Endodermal cell (in vitro differentiated cells): ENCODE results near the gene ALPK1. TPM values are rescaled to one million over a fixed set of nuclear protein-coding genes. Genes with fewer than 3 reads are reported as not detected.

Source experiments
- DNase-seq: peaks from one replicate; pipeline ENCODE4 v3.0.0-alpha.2; 2017
- H3K27ac ChIP-seq: 2 replicates; pipeline ENCODE4 v1.5.1; 2013; ENCODE audit warnings: mild to moderate bottlenecking, low read depth, low read length, moderate library complexity
- H3K27me3 ChIP-seq: 2 replicates; pipeline ENCODE4 v1.6.1; 2013; ENCODE audit warnings: mild to moderate bottlenecking, low read length, moderate library complexity; ENCODE audit not compliant: insufficient read depth, control insufficient read depth, poor library complexity, severe bottlenecking
- H3K36me3 ChIP-seq: 2 replicates; pipeline ENCODE4 v1.7.0; 2013; ENCODE audit warnings: mild to moderate bottlenecking, low read length, moderate library complexity; ENCODE audit not compliant: control insufficient read depth, insufficient read depth
- H3K4me1 ChIP-seq: one replicate; pipeline ENCODE4 v1.7.0; 2013; ENCODE audit warnings: low read length; ENCODE audit not compliant: control insufficient read depth, insufficient read depth
- H3K4me3 ChIP-seq: 2 replicates; pipeline ENCODE4 v1.5.1; 2013; ENCODE audit warnings: mild to moderate bottlenecking, low read length, moderate library complexity
- H3K9ac ChIP-seq: 2 replicates; pipeline ENCODE4 v1.6.1; 2013; ENCODE audit warnings: mild to moderate bottlenecking, low read length, moderate library complexity; ENCODE audit not compliant: poor library complexity, severe bottlenecking; ENCODE audit errors: extremely low read depth
- H3K9me3 ChIP-seq: 2 replicates; pipeline ENCODE4 v1.6.1; 2013; ENCODE audit warnings: mild to moderate bottlenecking, low read length, moderate library complexity; ENCODE audit not compliant: control insufficient read depth
- H3K27ac Mint-ChIP-seq: 2 replicates; pipeline ENCODE4 v1.8.0; 2020; ENCODE audit warnings: mixed read lengths
- H3K27me3 Mint-ChIP-seq: 2 replicates; pipeline ENCODE4 v1.8.0; 2021; ENCODE audit warnings: mild to moderate bottlenecking, mixed read lengths; ENCODE audit not compliant: insufficient read depth
- H3K36me3 Mint-ChIP-seq: 2 replicates; pipeline ENCODE4 v1.8.0; 2020; ENCODE audit warnings: low read depth, mixed read lengths
- H3K4me1 Mint-ChIP-seq: 2 replicates; pipeline ENCODE4 v1.8.0; 2020; ENCODE audit warnings: mixed read lengths
- H3K4me3 Mint-ChIP-seq: 2 replicates; pipeline ENCODE4 v1.8.0; 2020; ENCODE audit warnings: mild to moderate bottlenecking, moderate library complexity, mixed read lengths
- H3K9me3 Mint-ChIP-seq: 2 replicates; pipeline ENCODE4 v1.8.0; 2020; ENCODE audit warnings: mild to moderate bottlenecking, mixed read lengths
- CTCF ChIP-seq: fragments of 200-600 bp; sonication (generic); conservative IDR thresholded peaks from 2 replicates; pipeline ENCODE4 v1.5.0; 2021; ENCODE audit warnings: antibody characterized with exemption, mild to moderate bottlenecking
- WGBS, 2 experiments: methylation state at CpG; one replicate each; pipeline versions ENCODE4 v1.1.5 to v1.1.7; 2013; ENCODE audit warnings: missing lambda C conversion rate in 2 of 2, mixed read lengths in 1 of 2; ENCODE audit not compliant: insufficient coverage in 1 of 2, insufficient read length in 1 of 2; 5-methylcytosine and 5-hydroxymethylcytosine counted together
- total RNA-seq, 2 donors: library from RNA; stranded (reverse); fragmentation: NEBNext Ultra II Directional in 1 of 2; extraction: Animal tissue kit (Norgen Biotek cat#: 25700) in 1 of 2; gene quantifications; 2 replicates in 1 of 2; 3 replicates in 1 of 2; pipeline ENCODE4 v1.2.1, GENCODE V29; 2021

Gene ALPK1
- total RNA-seq, 2 donors from 2014 or later, result 0.24 to 0.44 TPM

GRCh38 chr4:112274959-112275358 is 22.2 kb upstream of the ALPK1 start:
- H3K4me3 Mint-ChIP-seq, result no peak overlapping the region
- WGBS, 2 experiments, result 91 to 100% methylated on average over 4 of the region's 4 CpGs
- TF ChIP-seq CTCF, result no peak
- no peaks in the 10 kb centered on the region for H3K27me3 Mint-ChIP-seq
- Histone ChIP-seq H3K4me3 (no peak overlapping the region), H3K4me1 (peaks cover 3% of the 10 kb centered on the region), H3K27me3 (no peaks in the 10 kb centered on the region), H3K36me3 (no peaks in the 10 kb centered on the region), H3K9me3 (peaks cover 11% of the 10 kb centered on the region), H3K27ac (no peak overlapping the region), H3K9ac (no peak overlapping the region)
- no peak overlapping the region for H3K27ac Mint-ChIP-seq
- H3K9me3 Mint-ChIP-seq, result peaks cover 3% of the 10 kb centered on the region
- peaks cover 15% of the 10 kb centered on the region for H3K36me3 Mint-ChIP-seq
- peaks cover 12% of the 10 kb centered on the region for H3K4me1 Mint-ChIP-seq
- DNase-seq, result no peak

GRCh38 chr4:112276113-112276512 is 21.1 kb upstream of the ALPK1 start:
- H3K9ac ChIP-seq, result no peak overlapping the region
- H3K36me3 ChIP-seq, result no peaks in the 10 kb centered on the region
- Mint-ChIP-seq H3K36me3 (peaks cover 15% of the 10 kb centered on the region), H3K4me1 (peaks cover 4% of the 10 kb centered on the region), H3K4me3 (no peak overlapping the region), H3K9me3 (peaks cover 3% of the 10 kb centered on the region), H3K27me3 (no peaks in the 10 kb centered on the region), H3K27ac (no peak overlapping the region)
- H3K4me3 ChIP-seq, result no peak overlapping the region
- no peak for DNase-seq
- no peaks in the 10 kb centered on the region for H3K27me3 ChIP-seq
- no peak for TF ChIP-seq CTCF
- H3K27ac ChIP-seq, result no peak overlapping the region
- peaks cover 11% of the 10 kb centered on the region for H3K9me3 ChIP-seq
- H3K4me1 ChIP-seq, result no peaks in the 10 kb centered on the region
- WGBS, 2 experiments, result 97 to 100% methylated on average over 3 of the region's 3 CpGs

GRCh38 chr4:112277220-112277619 is 19.9 kb upstream of the ALPK1 start:
- Histone ChIP-seq H3K27ac (no peak overlapping the region), H3K36me3 (no peaks in the 10 kb centered on the region), H3K27me3 (no peaks in the 10 kb centered on the region), H3K4me3 (no peak overlapping the region), H3K4me1 (no peaks in the 10 kb centered on the region), H3K9ac (no peak overlapping the region), H3K9me3 (peaks cover 7% of the 10 kb centered on the region)
- Mint-ChIP-seq H3K27me3 (no peaks in the 10 kb centered on the region), H3K36me3 (peaks cover 12% of the 10 kb centered on the region), H3K4me3 (no peak overlapping the region), H3K27ac (peak overlapping the region; percentile 14), H3K9me3 (peaks cover 4% of the 10 kb centered on the region), H3K4me1 (no peaks in the 10 kb centered on the region)
- WGBS, 2 experiments, result 91 to 100% methylated on average over 2 to 3 of the region's 3 CpGs
- no peak for TF ChIP-seq CTCF
- DNase-seq, result no peak
